HuH-7 (cell line): ENCODE data around the gene MPZL3.

ENCODE experiments used
- DNase-seq: peaks from one replicate; pipeline ENCODE4 v3.0.0; 2011; ENCODE audit warnings: low spot score

The MPZL3 gene

GRCh38 chr11:118264569-118265465 lies 12.7 kb upstream of the MPZL3 start:
- no peak for DNase-seq

- DNase-seq = peak; percentile 45
These were observed 11.8 kb upstream of the MPZL3 start, which contains the start of gene MPZL2 for GRCh38 chr11:118263695-118264568. Gene MPZL2, minus strand, starts transcription at chr11:118264297. Its CDS starts 144 bp downstream, at chr11:118264153.

GRCh38 chr11:118263112-118263511 lies 10.9 kb upstream of the MPZL3 start:
- DNase-seq = no peak

DNA sequence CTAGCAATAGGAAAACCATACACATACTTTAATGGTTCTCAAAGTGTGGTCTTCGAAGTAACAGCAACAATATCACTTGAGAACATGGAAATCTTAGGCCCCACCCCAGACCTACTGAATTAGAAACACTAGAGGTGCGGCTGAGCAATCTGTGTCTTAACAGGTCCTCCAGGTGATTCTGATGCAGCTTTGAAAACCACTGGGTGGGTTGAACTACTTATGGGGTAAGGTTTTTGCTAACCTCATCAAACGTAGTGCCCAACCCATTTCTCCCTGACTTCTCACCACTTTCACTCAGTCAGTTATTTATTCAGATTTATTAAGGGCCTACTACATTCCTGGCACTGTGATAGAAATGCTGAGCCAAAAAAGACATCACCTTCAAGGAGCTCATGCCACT lies 8.2 kb upstream of the MPZL3 start:
- no peak for DNase-seq

GRCh38 chr11:118259138-118259537 lies 7.0 kb upstream of the MPZL3 start:
- no peak for DNase-seq

- DNase-seq = no peak
These were observed 6.2 kb upstream of the MPZL3 start for GRCh38 chr11:118258410-118258809.

GRCh38 chr11:118252688-118253087 lies 523 bp upstream of the MPZL3 start:
- no peak for DNase-seq

GRCh38 chr11:118247041-118247440 lies 5.1 kb downstream of the MPZL3 start:
- DNase-seq = no peak

DNA sequence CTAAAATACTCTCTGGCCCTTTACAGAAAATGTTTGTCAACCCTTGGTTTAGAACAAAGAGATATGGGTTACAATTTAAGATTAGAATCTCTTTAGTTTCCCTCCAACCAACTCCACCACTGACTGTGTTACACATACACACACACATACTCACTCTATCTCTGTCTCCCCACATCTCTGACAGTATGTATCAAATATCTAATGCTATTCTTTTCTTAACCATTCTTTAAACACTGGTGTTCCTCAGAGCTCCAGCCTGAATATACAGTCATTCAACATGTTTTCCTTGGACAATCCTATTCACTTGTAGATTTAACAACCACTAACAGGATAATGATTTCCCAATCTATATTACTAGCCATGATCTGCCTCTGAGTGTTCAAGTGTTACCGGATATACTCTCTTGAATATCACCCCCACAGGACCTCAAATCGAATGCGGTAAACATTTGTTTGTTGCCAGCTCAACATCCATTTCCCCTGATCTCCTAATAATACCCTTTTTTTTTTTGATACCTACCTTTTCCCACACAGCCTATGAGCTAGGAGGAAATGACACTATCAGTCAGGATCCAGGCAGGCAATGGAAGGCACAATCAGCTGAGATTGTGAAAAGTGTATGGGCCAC lies 6.1 kb downstream of the MPZL3 start:
- DNase-seq = no peak

- DNase-seq = no peak
These were observed 8.0 kb downstream of the MPZL3 start for GRCh38 chr11:118243993-118244762.

DNA sequence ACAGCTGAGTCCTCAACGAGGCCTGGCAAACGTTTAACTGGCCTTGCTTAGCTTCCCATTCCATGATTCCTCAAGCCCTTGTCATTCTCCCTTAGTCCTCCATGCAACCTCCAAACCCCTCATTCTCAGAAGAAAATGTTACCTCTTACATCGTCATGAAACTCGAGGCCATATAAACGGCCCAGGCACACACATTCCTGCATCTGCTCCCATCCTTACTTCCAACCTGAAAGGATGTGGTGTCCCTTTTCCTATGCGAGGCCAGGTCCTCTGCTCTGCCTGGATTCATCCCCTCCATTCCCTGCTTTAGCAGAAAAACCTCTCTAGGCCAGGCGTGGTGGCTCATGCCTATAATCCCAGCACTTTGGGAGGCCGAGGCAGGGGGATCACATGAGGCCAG lies 9.0 kb downstream of the MPZL3 start:
- no peak for DNase-seq

GRCh38 chr11:118241764-118242098 lies 10.4 kb downstream of the MPZL3 start:
- no peak for DNase-seq

DNA sequence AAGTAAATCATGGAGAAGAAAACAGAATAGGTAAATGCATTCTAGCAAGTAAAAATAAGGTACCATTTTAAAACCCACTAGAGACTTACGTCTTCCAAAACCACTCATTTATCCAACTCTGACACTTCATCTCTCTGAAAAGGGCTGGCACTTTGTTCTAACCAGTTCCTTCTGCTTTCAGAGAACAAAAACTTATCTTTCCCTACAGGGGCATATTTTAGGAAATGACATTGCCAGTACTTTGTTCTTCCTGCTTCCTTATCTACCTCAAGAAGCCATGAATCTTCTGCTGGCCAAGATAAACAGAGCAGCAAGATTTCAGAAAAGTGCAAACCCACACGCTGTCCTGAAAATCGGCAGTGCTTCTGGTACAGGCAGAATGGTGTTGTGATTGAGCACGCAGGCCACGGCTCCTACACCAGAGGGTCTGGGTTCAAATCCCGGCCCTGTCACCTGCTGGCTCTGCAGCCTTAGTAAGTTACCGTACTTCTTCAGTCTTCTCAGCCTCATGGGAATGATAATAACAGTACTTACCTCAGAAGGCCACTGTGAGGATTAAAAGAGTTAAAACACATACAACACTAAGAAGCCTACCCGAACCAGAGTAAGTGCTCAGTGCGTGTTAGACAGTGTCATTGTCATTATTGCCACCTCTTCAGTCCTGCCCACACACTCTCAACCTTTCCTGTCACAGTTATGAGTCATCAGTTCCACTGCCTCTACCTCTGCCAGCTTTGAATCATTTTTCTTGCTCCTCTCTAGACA lies 11.0 kb downstream of the MPZL3 start:
- no peak for DNase-seq

- DNase-seq = no peak
These were observed 12.5 kb downstream of the MPZL3 start for GRCh38 chr11:118239509-118240205.

DNA sequence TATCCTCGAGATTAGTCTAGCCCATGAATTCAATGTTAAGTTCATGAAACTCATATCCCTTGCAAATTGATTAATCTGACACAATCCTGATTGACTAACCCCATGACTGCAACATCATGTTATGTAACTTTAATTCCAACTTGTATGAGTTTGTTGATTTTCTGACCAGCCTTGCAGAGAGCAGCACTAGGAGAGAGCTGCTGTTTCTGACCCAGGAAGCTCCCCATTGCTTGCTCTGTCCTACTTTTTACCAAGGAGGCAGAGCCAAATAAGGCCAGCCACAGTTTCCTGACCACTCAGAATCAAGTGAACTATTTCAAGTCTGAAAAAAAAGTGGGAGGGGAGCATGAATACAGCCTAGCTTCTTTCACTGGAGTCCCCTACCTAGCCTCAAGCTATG lies 13.2 kb downstream of the MPZL3 start:
- DNase-seq = no peak

GRCh38 chr11:118238421-118238820 lies 13.7 kb downstream of the MPZL3 start:
- DNase-seq = no peak

DNA sequence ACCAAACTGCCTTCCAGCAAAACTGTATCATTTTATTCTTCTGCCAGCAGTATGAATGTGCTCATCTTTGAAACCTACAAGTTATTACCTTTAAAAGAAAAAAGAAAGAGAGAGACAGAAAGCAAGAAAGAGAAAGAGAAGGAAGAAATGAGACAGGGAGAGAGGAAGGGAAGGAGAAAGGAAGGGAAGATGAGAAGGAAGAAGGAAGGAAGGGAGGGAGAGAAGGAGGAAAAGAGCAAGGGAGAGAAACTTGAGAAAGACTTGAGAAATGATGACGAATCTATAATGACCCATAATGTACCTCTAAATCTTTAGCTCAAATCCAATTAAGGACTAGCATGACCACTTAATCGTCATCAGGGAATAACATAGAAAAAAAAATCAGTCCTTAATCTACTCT lies 16.0 kb downstream of the MPZL3 start:
- no peak for DNase-seq

DNA sequence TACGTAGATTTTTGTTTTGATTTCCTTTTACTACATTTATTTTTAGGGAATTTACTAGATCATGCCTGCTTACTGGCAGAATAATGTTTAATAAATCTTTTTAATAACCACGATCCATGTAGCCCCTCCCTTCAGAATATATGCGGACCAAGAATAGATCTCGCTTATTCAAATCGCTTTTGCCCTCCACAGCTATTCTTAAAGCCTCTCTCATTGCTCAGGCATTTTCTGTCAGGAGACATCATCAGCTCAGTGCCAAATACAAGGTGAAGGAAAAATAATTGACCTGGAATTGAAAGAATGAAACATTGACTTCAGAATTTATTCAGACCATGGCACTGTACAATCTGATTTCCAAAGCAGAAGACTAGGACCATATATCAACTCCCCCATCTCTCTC lies 17.3 kb downstream of the MPZL3 start:
- DNase-seq = no peak

- no peak for DNase-seq
These were observed 18.3 kb downstream of the MPZL3 start for GRCh38 chr11:118233850-118234249.

DNA sequence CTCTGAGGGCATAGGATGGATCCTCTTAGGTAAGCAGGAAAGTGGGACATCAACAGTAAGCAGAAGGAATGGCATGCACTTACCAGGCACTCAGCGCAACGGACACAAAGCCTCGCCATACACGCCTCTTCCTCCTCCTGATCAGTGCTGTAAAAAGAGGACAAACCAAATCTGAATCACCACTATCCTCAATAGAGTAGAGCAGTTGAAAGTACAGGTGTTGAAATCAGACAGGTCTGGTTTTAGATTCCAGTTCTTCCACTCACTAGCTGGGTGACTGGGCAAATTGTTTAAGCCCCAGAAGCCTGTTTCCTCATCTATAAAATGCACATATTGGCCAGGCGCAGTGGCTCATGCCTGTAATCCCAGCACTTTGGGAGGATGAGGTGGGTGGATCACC lies 18.8 kb downstream of the MPZL3 start:
- DNase-seq = no peak
